Gastrocnemius medialis (tissue), 4 donors: ENCODE measurements around the gene C1QTNF6.

Source experiments
- CTCF ChIP-seq, 5 experiments: fragments of 450-650 bp in 3 of 5; fragments of 200-600 bp in 2 of 5; sonication (generic) in 2 of 5; IDR thresholded peaks in 4 of 5; conservative IDR thresholded peaks in 1 of 5; 1 replicate in 4 of 5; 2 replicates in 1 of 5; pipeline ENCODE4 v1.5.1; 2016 to 2019; ENCODE audit warnings: antibody characterized with exemption in 5 of 5, mild to moderate bottlenecking in 3 of 5, moderate library complexity in 3 of 5
- POLR2A ChIP-seq, 2 donors: fragments of 450-650 bp; IDR thresholded peaks; one replicate each; pipeline ENCODE4 v1.6.1; 2017; ENCODE audit warnings: antibody characterized with exemption in 2 of 2, mild to moderate bottlenecking in 2 of 2, moderate library complexity in 2 of 2

GRCh38 chr22:37184816-37185541, 3.1 kb downstream of the C1QTNF6 start:
- no peak for TF ChIP-seq CTCF (IDR thresholded peaks at IDR 0.05 in 4 of 5, conservative IDR thresholded peaks at IDR 0.05 in 1 of 5)
- no peak for TF ChIP-seq POLR2A (IDR thresholded peaks at IDR 0.05)
